ENCODE results near the gene AKAP6. TPM values are rescaled to one million over a fixed set of nuclear protein-coding genes. Genes with fewer than 3 reads are reported as not detected.

Gene AKAP6
- total and polyA plus RNA-seq, 2 of the 8 experiments (the other 6 are each of a cell fraction or from before 2014, with no cell fraction given) = 0.09 to 0.89 TPM

GRCh38 chr14:32697114-32697513, 368.0 kb downstream of the AKAP6 start:
- CTCF ChIA-PET (ENCODE audit: partially characterized antibody) = interaction anchor here (0.6 kb wide), 1 partner anchor 35 kb away, joined by 4 read pairs; no protein-coding TSS in a partner anchor
- H3K36me3 ChIP-seq (ENCODE audit: control insufficient read depth in 2 of 4, insufficient read depth in 4 of 4, low read length in 3 of 4) = no peaks in the 10 kb centered on the region
- no peak overlapping the region for H3K18ac ChIP-seq (ENCODE audit: extremely low read depth, low read length)
- no peak overlapping the region for H4K5ac ChIP-seq (ENCODE audit: insufficient read length, low read depth, low read length)
- H3K79me1 ChIP-seq (ENCODE audit: low read depth, low read length) = no peaks in the 10 kb centered on the region
- H4K20me1 ChIP-seq (replicated peaks in 1 of 2; ENCODE audit: control insufficient read depth in 1 of 2, insufficient read depth in 2 of 2, low read length in 2 of 2) = no peaks in the 10 kb centered on the region
- no peak overlapping the region for H3K14ac ChIP-seq (ENCODE audit: insufficient read length)
- no peak overlapping the region for H2BK12ac ChIP-seq (ENCODE audit: low read depth, low read length)
- H3K23me2 ChIP-seq (ENCODE audit: low read depth, low read length) = no peaks in the 10 kb centered on the region
- H2BK120ac ChIP-seq (replicated peaks; ENCODE audit: low read depth, low read length) = no peak overlapping the region
- H3K4ac ChIP-seq (replicated peaks; ENCODE audit: insufficient read length, low read depth, low read length) = no peak overlapping the region
- no peaks in the 10 kb centered on the region for H3K27me3 ChIP-seq (replicated peaks in 1 of 4; ENCODE audit: control insufficient read depth in 3 of 4, extremely low read depth in 1 of 4, insufficient read depth in 3 of 4, low read length in 3 of 4)
- no peak overlapping the region for H3K27ac ChIP-seq (ENCODE audit: low read depth, low read length)
- H3K9ac ChIP-seq (replicated peaks in 1 of 4; ENCODE audit: extremely low read depth in 1 of 4, low read depth in 3 of 4, low read length in 3 of 4) = no peak overlapping the region
- H2BK15ac ChIP-seq (ENCODE audit: low read length) = no peak overlapping the region
- 89% methylated on average over 2 of the region's 2 CpGs; no CpG with 5 or more reads in 1 of the 2 experiments for WGBS, 2 experiments (ENCODE audit: extremely low coverage in 1 of 2, insufficient coverage in 1 of 2, insufficient read length in 1 of 2, insufficient replicate concordance in 2 of 2, low coverage in 1 of 2, low lambda C conversion rate in 2 of 2, missing lambda C conversion rate in 1 of 2)
- no peak overlapping the region for H3K4me3 ChIP-seq (ENCODE audit: extremely low read depth in 1 of 4, insufficient read depth in 2 of 4, low read depth in 3 of 4, low read length in 4 of 4)
- no peak for FAIRE-seq
- no peak overlapping the region for H3K4me2 ChIP-seq (ENCODE audit: insufficient read depth in 1 of 2, low read depth in 2 of 2, low read length in 2 of 2)
- no peak overlapping the region for H2BK20ac ChIP-seq (ENCODE audit: low read length)
- POLR2A ChIA-PET (ENCODE audit: partially characterized antibody) = no interaction called here
- H3K4me1 ChIP-seq (replicated peaks in 1 of 4; ENCODE audit: control insufficient read depth in 3 of 4, insufficient read depth in 4 of 4, low read length in 3 of 4) = no peaks in the 10 kb centered on the region
- no peak for TF ChIP-seq EP300 (IDR thresholded peaks at IDR 0.05; ENCODE audit: borderline replicate concordance in 1 of 2, low read depth in 2 of 2, low read length in 2 of 2)
- TF ChIP-seq ATF3 (IDR thresholded peaks at IDR 0.05; ENCODE audit: insufficient read depth, low read depth, low read length) = no peak
- TF ChIP-seq SUZ12 (IDR thresholded peaks at IDR 0.05; ENCODE audit: low read length) = no peak
- no peak for TF ChIP-seq KDM4A (IDR thresholded peaks at IDR 0.05; ENCODE audit: low read depth, low read length, severe bottlenecking)
- no peak for TF ChIP-seq TAF7 (optimal IDR thresholded peaks at IDR 0.05; ENCODE audit: borderline replicate concordance, low read depth, low read length)
- TF ChIP-seq E2F6 (IDR thresholded peaks at IDR 0.05) = no peak
- no peak for TF ChIP-seq PHF8 (conservative IDR thresholded peaks at IDR 0.05; ENCODE audit: low read depth, low read length)
- no peak overlapping the region for H3K56ac ChIP-seq (replicated peaks; ENCODE audit: insufficient read length, low read depth, low read length)
- H3K23ac ChIP-seq (ENCODE audit: insufficient read length) = no peak overlapping the region
- H2BK5ac ChIP-seq (ENCODE audit: low read depth, low read length) = no peak overlapping the region
- H2AK5ac ChIP-seq (ENCODE audit: low read depth, low read length) = no peak overlapping the region
- DNase-seq (ENCODE audit: low read depth in 1 of 2, low spot score in 2 of 2) = no peak
- H3K9me3 ChIP-seq (ENCODE audit: insufficient read depth in 2 of 2, low read depth in 1 of 2, low read length in 1 of 2) = no peaks in the 10 kb centered on the region
- H3K79me2 ChIP-seq (ENCODE audit: control insufficient read depth in 1 of 2, insufficient read depth in 2 of 2, low read length in 2 of 2) = no peaks in the 10 kb centered on the region
- H2AFZ ChIP-seq (ENCODE audit: low read length) = no peak overlapping the region
- H4K8ac ChIP-seq (ENCODE audit: extremely low read depth, insufficient read depth, low read length) = no peak overlapping the region
- H4K91ac ChIP-seq (replicated peaks; ENCODE audit: insufficient read length, low read length) = no peak overlapping the region
